ENCODE measurements around the gene SUN5. TPM values are rescaled to one million over a fixed set of nuclear protein-coding genes. Genes with fewer than 3 reads are reported as not detected.
A peak's percentile ranks its signal among the peaks of the same experiment; 100 is the strongest.

The SUN5 gene
- total and polyA plus RNA-seq, 2 donors (not counting 3 experiments of a cell fraction or from before 2014, with no cell fraction given): not detected

DNA sequence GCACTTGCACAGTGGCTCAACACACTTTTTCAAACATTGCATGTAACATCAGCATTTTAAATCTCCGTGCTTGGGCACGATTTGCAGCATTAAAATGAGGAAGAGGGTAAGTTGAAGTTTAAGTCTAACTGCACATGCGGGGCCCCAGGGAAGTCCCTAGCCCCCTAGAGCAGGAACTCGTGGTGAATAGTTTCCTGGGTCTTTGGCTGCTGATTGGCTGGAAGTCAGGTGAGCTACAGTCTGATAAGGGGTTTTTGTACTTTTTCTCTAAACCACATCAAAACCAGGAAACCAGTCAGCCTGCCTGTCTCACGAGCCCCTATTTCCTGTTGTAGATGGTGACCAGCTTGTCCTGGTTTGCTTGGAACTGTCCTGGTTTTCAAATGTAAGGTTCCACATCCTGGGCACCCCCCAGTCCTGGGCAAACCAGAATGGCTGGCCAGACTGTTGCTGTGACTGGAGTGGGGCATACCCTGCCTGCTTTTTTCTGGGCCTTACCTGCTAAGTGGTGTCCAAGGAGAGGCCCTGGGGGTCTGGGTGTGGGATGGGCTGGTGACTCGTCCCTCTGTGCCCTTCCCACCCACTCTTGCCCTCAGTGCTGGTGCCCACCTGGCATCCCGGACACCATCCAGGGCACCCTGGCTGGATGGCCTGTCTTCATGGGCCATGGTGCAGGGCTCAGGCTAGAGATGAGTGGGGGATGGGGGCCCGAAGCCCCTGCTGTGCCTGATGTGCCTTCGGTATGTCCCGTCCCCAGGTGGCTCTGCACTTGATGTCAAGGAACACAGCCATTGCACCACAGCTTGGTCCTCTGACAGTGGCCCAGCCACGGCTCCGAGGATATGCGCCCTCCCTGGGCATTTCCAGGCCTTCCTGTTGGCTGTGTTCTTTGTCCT is 31.8 kb downstream of the SUN5 start:
- TF ChIP-seq, protein P1, sequence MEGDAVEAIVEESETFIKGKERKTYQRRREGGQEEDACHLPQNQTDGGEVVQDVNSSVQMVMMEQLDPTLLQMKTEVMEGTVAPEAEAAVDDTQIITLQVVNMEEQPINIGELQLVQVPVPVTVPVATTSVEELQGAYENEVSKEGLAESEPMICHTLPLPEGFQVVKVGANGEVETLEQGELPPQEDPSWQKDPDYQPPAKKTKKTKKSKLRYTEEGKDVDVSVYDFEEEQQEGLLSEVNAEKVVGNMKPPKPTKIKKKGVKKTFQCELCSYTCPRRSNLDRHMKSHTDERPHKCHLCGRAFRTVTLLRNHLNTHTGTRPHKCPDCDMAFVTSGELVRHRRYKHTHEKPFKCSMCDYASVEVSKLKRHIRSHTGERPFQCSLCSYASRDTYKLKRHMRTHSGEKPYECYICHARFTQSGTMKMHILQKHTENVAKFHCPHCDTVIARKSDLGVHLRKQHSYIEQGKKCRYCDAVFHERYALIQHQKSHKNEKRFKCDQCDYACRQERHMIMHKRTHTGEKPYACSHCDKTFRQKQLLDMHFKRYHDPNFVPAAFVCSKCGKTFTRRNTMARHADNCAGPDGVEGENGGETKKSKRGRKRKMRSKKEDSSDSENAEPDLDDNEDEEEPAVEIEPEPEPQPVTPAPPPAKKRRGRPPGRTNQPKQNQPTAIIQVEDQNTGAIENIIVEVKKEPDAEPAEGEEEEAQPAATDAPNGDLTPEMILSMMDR (IDR thresholded peaks at IDR 0.05; ENCODE audit: extremely low read depth in 1 of 2, insufficient read depth in 1 of 2, low read depth in 1 of 2, low read length in 2 of 2): no peak
- peak; percentile 56 for TF ChIP-seq GATA2 (IDR thresholded peaks at IDR 0.05; ENCODE audit: insufficient read depth, insufficient read length, low read depth, low read length)
- no peak overlapping the region for H3K9ac ChIP-seq (replicated peaks; ENCODE audit: extremely low read depth, insufficient read depth, low read length)

GRCh38 chr20:32971703-32972161 is 32.5 kb downstream of the SUN5 start:
- Histone ChIP-seq H3K4me3 (replicated peaks in 1 of 3; ENCODE audit: insufficient read depth in 1 of 3, low read depth in 1 of 3, low read length in 3 of 3) (no peak overlapping the region), H3K36me3 (ENCODE audit: control insufficient read depth in 2 of 2, extremely low read depth in 1 of 2, insufficient read depth in 2 of 2, low read length in 2 of 2) (no peaks in the 10 kb centered on the region), H3K9me1 (replicated peaks; ENCODE audit: control insufficient read depth, extremely low read depth, insufficient read depth, low read length) (no peaks in the 10 kb centered on the region), H3K79me2 (ENCODE audit: control insufficient read depth, insufficient read depth, low read length) (no peaks in the 10 kb centered on the region), H4K20me1 (replicated peaks; ENCODE audit: control insufficient read depth, extremely low read depth, insufficient read depth, low read length) (no peaks in the 10 kb centered on the region), H2AFZ (ENCODE audit: low read depth, low read length) (peak overlapping the region; percentile 97), H3K9me3 (replicated peaks; ENCODE audit: control insufficient read depth, insufficient read depth, low read length) (no peaks in the 10 kb centered on the region), H3K9ac (replicated peaks; ENCODE audit: extremely low read depth, insufficient read depth, low read length) (no peak overlapping the region), H3K4me1 (ENCODE audit: control insufficient read depth, extremely low read depth, insufficient read depth, low read length) (peaks cover 14% of the 10 kb centered on the region), H3K4me2 (ENCODE audit: insufficient read depth, low read length) (peak overlapping the region; percentile 35), H3K27ac (ENCODE audit: insufficient read depth, low read depth, low read length) (no peak overlapping the region), H3K27me3 (ENCODE audit: control insufficient read depth in 2 of 2, insufficient read depth in 2 of 2, low read length in 2 of 2) (no peaks in the 10 kb centered on the region)
- peak; percentile 44 for FAIRE-seq
- BruUV-seq (replicated peaks): no TSS peak
- ChIA-PET CTCF (interaction anchor here (1.5 kb wide), 1 partner anchor 236 kb away, joined by 3 read pairs; no protein-coding TSS in a partner anchor), POLR2A (no interaction called here)
- DNase-seq (ENCODE audit: low read depth, low spot score): no peak
- intact Hi-C loops (cut with micrococcal nuclease) (no loop called here), dilution Hi-C loops (cut with MboI; ENCODE audit: extremely low pct_ligation_motif_present, low sequenced_read_pairs) (no loop called here)
- TF ChIP-seq FOS (IDR thresholded peaks at IDR 0.05; ENCODE audit: borderline replicate concordance, insufficient read depth, low read length) (no peak), JUN (IDR thresholded peaks at IDR 0.05; ENCODE audit: borderline replicate concordance, insufficient read depth, insufficient read length, low read depth) (no peak), POLR2A (IDR thresholded peaks at IDR 0.05; ENCODE audit: low read depth, low read length) (no peak), MAX (IDR thresholded peaks at IDR 0.05; ENCODE audit: insufficient read depth, insufficient read length) (no peak), POLR2AphosphoS5 (IDR thresholded peaks at IDR 0.05; ENCODE audit: insufficient read depth, low read depth, low read length) (no peak), GATA2 (IDR thresholded peaks at IDR 0.05; ENCODE audit: insufficient read depth, insufficient read length, low read depth, low read length) (no peak), MYC (IDR thresholded peaks at IDR 0.05; ENCODE audit: low read depth, low read length) (no peak), EZH2 (IDR thresholded peaks at IDR 0.05; ENCODE audit: borderline replicate concordance, low read depth, low read length, severe bottlenecking) (no peak)
- TF ChIP-seq, protein P1 (IDR thresholded peaks at IDR 0.05; ENCODE audit: extremely low read depth in 1 of 2, insufficient read depth in 1 of 2, low read depth in 1 of 2, low read length in 2 of 2): no peak

More for the DNA sequence above, 31.8 kb downstream of the SUN5 start:
- FAIRE-seq (peak; percentile 24), DNase-seq (ENCODE audit: low read depth, low spot score) (peak; percentile 8)
- POLR2A ChIA-PET: no interaction called here
- Histone ChIP-seq H3K4me2 (ENCODE audit: insufficient read depth, low read length) (peak overlapping the region; percentile 35), H3K9me3 (replicated peaks; ENCODE audit: control insufficient read depth, insufficient read depth, low read length) (no peaks in the 10 kb centered on the region), H3K4me3 (replicated peaks in 1 of 3; ENCODE audit: insufficient read depth in 1 of 3, low read depth in 1 of 3, low read length in 3 of 3) (no peak overlapping the region), H2AFZ (ENCODE audit: low read depth, low read length) (peak overlapping the region; percentile 97), H3K27me3 (ENCODE audit: control insufficient read depth in 2 of 2, insufficient read depth in 2 of 2, low read length in 2 of 2) (no peaks in the 10 kb centered on the region), H3K27ac (ENCODE audit: insufficient read depth, low read depth, low read length) (no peak overlapping the region), H4K20me1 (replicated peaks; ENCODE audit: control insufficient read depth, extremely low read depth, insufficient read depth, low read length) (no peaks in the 10 kb centered on the region), H3K9me1 (replicated peaks; ENCODE audit: control insufficient read depth, extremely low read depth, insufficient read depth, low read length) (no peaks in the 10 kb centered on the region), H3K4me1 (ENCODE audit: control insufficient read depth, extremely low read depth, insufficient read depth, low read length) (peaks cover 14% of the 10 kb centered on the region), H3K36me3 (ENCODE audit: control insufficient read depth in 2 of 2, extremely low read depth in 1 of 2, insufficient read depth in 2 of 2, low read length in 2 of 2) (no peaks in the 10 kb centered on the region), H3K79me2 (ENCODE audit: control insufficient read depth, insufficient read depth, low read length) (no peaks in the 10 kb centered on the region)
- intact Hi-C loops (cut with micrococcal nuclease) (no loop called here), dilution Hi-C loops (cut with MboI; ENCODE audit: extremely low pct_ligation_motif_present, low sequenced_read_pairs) (no loop called here)
- BruUV-seq (replicated peaks): no TSS peak
- CTCF ChIA-PET: interaction anchor here (1.5 kb wide), 1 partner anchor 235 kb away, joined by 3 read pairs; no protein-coding TSS in a partner anchor
